SK-N-SH (cell line): Measurements from ENCODE around the gene P2RY11. TPM values are rescaled to one million over a fixed set of nuclear protein-coding genes. Genes with fewer than 3 reads are reported as not detected.

Experiments used
- CTCF ChIA-PET: fragments of 300-600, 350-600 bp; formaldehyde crosslinking; extraction: SDS; loops from one replicate; lab custom pipeline; 2021; lab: Yijun Ruan, JAX
- POLR2A ChIA-PET: fragments of 350-600 bp; sonication (Branson Sonifier 250); formaldehyde crosslinking; extraction: SDS; loops from one replicate; lab custom pipeline; 2020; ENCODE audit warnings: antibody characterized with exemption, inconsistent platforms; lab: Yijun Ruan, JAX
- DNase-seq: peaks from one replicate; pipeline ENCODE4 v3.0.0; 2012
- H2AFZ ChIP-seq: fragments of 200-600 bp; sonication (generic); 2 replicates; pipeline ENCODE4 v1.8.1; 2016; ENCODE audit warnings: antibody characterized with exemption, mild to moderate bottlenecking, low read depth
- H3F3A ChIP-seq: fragments of 200-600 bp; sonication (generic); replicated peaks from 2 replicates; pipeline ENCODE3; 2016; ENCODE audit warnings: antibody characterized with exemption, mild to moderate bottlenecking; ENCODE audit not compliant: insufficient read depth
- H3K27ac ChIP-seq, 2 experiments: fragments of 200-500 bp in 1 of 2; fragments of 200-600 bp in 1 of 2; sonication (Bioruptor generic) in 1 of 2; sonication (generic), shearing (Covaris generic) in 1 of 2; 2 replicates each; pipeline versions ENCODE4 v1.5.1 to v1.6.1; 2014 to 2016; ENCODE audit warnings: low read depth in 2 of 2, inconsistent platforms in 1 of 2, low read length in 1 of 2, mild to moderate bottlenecking in 1 of 2, mixed read lengths in 1 of 2
- H3K27me3 ChIP-seq: fragments of 200-600 bp; sonication (generic), shearing (Covaris generic); 2 replicates; pipeline ENCODE4 v1.6.1; 2016; ENCODE audit warnings: mixed run types; ENCODE audit not compliant: insufficient read depth
- H3K36me3 ChIP-seq, 2 experiments: fragments of 200-500 bp in 1 of 2; fragments of 200-600 bp in 1 of 2; sonication (Bioruptor generic) in 1 of 2; sonication (generic) in 1 of 2; replicated peaks in 1 of 2; 2 replicates each; pipeline versions ENCODE3 to v1.5.1; 2014 to 2016; ENCODE audit warnings: low read length in 1 of 2, mild to moderate bottlenecking in 1 of 2; ENCODE audit not compliant: insufficient read depth in 2 of 2, control insufficient read depth in 1 of 2
- H3K4me1 ChIP-seq, 2 experiments: fragments of 200-500 bp in 1 of 2; fragments of 200-600 bp in 1 of 2; sonication (Bioruptor generic) in 1 of 2; sonication (generic), shearing (Covaris generic) in 1 of 2; 2 replicates each; pipeline versions ENCODE4 v1.5.1 to v1.6.1; 2014 to 2016; ENCODE audit warnings: low read depth in 1 of 2, low read length in 1 of 2, mixed run types in 1 of 2; ENCODE audit not compliant: insufficient read depth in 2 of 2, control insufficient read depth in 1 of 2
- H3K4me2 ChIP-seq: fragments of 200-600 bp; sonication (generic), shearing (Covaris generic); 2 replicates; pipeline ENCODE4 v1.6.1; 2017; ENCODE audit warnings: mixed run types
- H3K4me3 ChIP-seq, 2 experiments: fragments of 200-500 bp in 1 of 2; fragments of 200-600 bp in 1 of 2; sonication (Bioruptor generic) in 1 of 2; sonication (generic), shearing (Covaris generic) in 1 of 2; 2 replicates each; pipeline versions ENCODE4 v1.5.1 to v1.8.1; 2014 to 2016; ENCODE audit warnings: low read depth in 2 of 2, inconsistent platforms in 1 of 2, low read length in 1 of 2, mild to moderate bottlenecking in 1 of 2, mixed read lengths in 1 of 2, moderate library complexity in 1 of 2
- H3K79me2 ChIP-seq: fragments of 200-600 bp; sonication (generic); 2 replicates; pipeline ENCODE4 v1.8.1; 2017; ENCODE audit warnings: mild to moderate bottlenecking; ENCODE audit not compliant: insufficient read depth
- H3K9ac ChIP-seq: fragments of 200-600 bp; sonication (generic); 2 replicates; pipeline ENCODE4 v1.6.1; 2017; ENCODE audit warnings: mixed run types
- H3K9me2 ChIP-seq: fragments of 200-600 bp; sonication (generic); 2 replicates; pipeline ENCODE4 v1.6.1; 2017; ENCODE audit warnings: mixed run types
- H3K9me3 ChIP-seq: fragments of 200-600 bp; sonication (generic); 2 replicates; pipeline ENCODE4 v1.6.1; 2017; ENCODE audit warnings: mixed run types, mild to moderate bottlenecking, moderate library complexity
- H4K20me1 ChIP-seq: fragments of 200-600 bp; sonication (generic); 2 replicates; pipeline ENCODE4 v1.6.1; 2017; ENCODE audit warnings: mild to moderate bottlenecking, mixed run types; ENCODE audit not compliant: insufficient read depth
- CHD2 ChIP-seq: fragments of 150-350 bp; IDR thresholded peaks from 2 replicates; pipeline ENCODE4 v1.6.1; 2018; ENCODE audit warnings: low read length; ENCODE audit not compliant: partially characterized antibody
- CTCF ChIP-seq: fragments of 200-600 bp; sonication (generic); IDR thresholded peaks from 2 replicates; pipeline ENCODE4 v1.6.1; 2017; ENCODE audit warnings: antibody characterized with exemption, mild to moderate bottlenecking, moderate library complexity
- GABPA ChIP-seq: IDR thresholded peaks from 2 replicates; pipeline ENCODE4 v1.4.0; 2012; ENCODE audit warnings: low read depth, mild to moderate bottlenecking
- GATA2 ChIP-seq: sonication (generic); formaldehyde crosslinking; IDR thresholded peaks from 2 replicates; pipeline ENCODE4 v1.5.0; 2020; ENCODE audit warnings: mild to moderate bottlenecking, missing genetic modification reagents
- MEF2A ChIP-seq: IDR thresholded peaks from 2 replicates; pipeline ENCODE4 v1.4.0; 2012; ENCODE audit warnings: low read depth, borderline replicate concordance
- MXI1 ChIP-seq: IDR thresholded peaks from 2 replicates; pipeline ENCODE4 v1.6.1; 2012; ENCODE audit warnings: mild to moderate bottlenecking, low read depth, low read length, improper control_type of control experiment
- NRF1 ChIP-seq: IDR thresholded peaks from 2 replicates; pipeline ENCODE4 v1.6.1; 2012; ENCODE audit warnings: low read depth, mild to moderate bottlenecking, low read length
- POLR2AphosphoS5 ChIP-seq: IDR thresholded peaks from 2 replicates; pipeline ENCODE4 v1.6.1; 2012; ENCODE audit warnings: low read depth, low read length
- RAD21 ChIP-seq: IDR thresholded peaks from 2 replicates; pipeline ENCODE4 v1.6.1; 2012; ENCODE audit warnings: mild to moderate bottlenecking, low read length
- RCOR1 ChIP-seq: fragments of 150-350 bp; IDR thresholded peaks from 2 replicates; pipeline ENCODE4 v1.6.1; 2017; ENCODE audit warnings: antibody characterized with exemption, low read length
- REST ChIP-seq: IDR thresholded peaks from 2 replicates; pipeline ENCODE4 v1.6.1; 2012; ENCODE audit warnings: mild to moderate bottlenecking, low read depth, low read length, moderate library complexity
- RFX5 ChIP-seq: IDR thresholded peaks from 2 replicates; pipeline ENCODE4 v1.6.1; 2012; ENCODE audit warnings: mild to moderate bottlenecking, improper control_type of control experiment, low read length
- SIN3A ChIP-seq: IDR thresholded peaks from 2 replicates; pipeline ENCODE4 v1.6.1; 2012; ENCODE audit warnings: low read depth, mild to moderate bottlenecking, low read length, moderate library complexity, borderline replicate concordance
- TAF1 ChIP-seq: IDR thresholded peaks from 2 replicates; pipeline ENCODE4 v1.6.1; 2012; ENCODE audit warnings: low read depth, mild to moderate bottlenecking, low read length, moderate library complexity, borderline replicate concordance
- TCF12 ChIP-seq: IDR thresholded peaks from 2 replicates; pipeline ENCODE4 v1.4.0; 2012
- USF1 ChIP-seq: IDR thresholded peaks from 2 replicates; pipeline ENCODE4 v1.4.0; 2012; ENCODE audit warnings: low read depth, borderline replicate concordance
- USF2 ChIP-seq: fragments of 150-350 bp; IDR thresholded peaks from 2 replicates; pipeline ENCODE4 v1.6.1; 2017; ENCODE audit warnings: antibody characterized with exemption, low read length, low read depth, borderline replicate concordance
- ZBTB33 ChIP-seq: IDR thresholded peaks from 2 replicates; pipeline ENCODE4 v1.4.0; 2012; ENCODE audit warnings: low read depth, borderline replicate concordance
- WGBS: methylation state at CpG from one replicate; pipeline ENCODE4 v1.1.6; 2017; ENCODE audit warnings: low lambda C conversion rate; 5-methylcytosine and 5-hydroxymethylcytosine counted together
- polyA plus RNA-seq, 3 experiments: library from polyadenylated mRNA; depleted of rRNA; stranded (reverse); fragments of >200 nt; gene quantifications; 2 replicates each; pipeline ENCODE4 v1.2.3, GENCODE V29; 2012

Gene P2RY11
- polyA plus RNA-seq, 1 of the 3 experiments (the other 2 are of a cell fraction) = 6.8 TPM

- TF ChIP-seq REST (no peak), TAF1 (no peak)
Observed at GRCh38 chr19:10069046-10069445, 42.4 kb upstream of the P2RY11 start (continued).

GRCh38 chr19:10070730-10071446 lies 40.6 kb upstream of the P2RY11 start:
- Histone ChIP-seq H3K9me2 (no peaks in the 10 kb centered on the region), H3F3A (no peaks in the 10 kb centered on the region), H3K9ac (no peak overlapping the region), H3K27me3 (peaks cover 15% of the 10 kb centered on the region; the same call in 1 of the 2 replicates), H3K9me3 (no peaks in the 10 kb centered on the region), H3K27ac (no peak overlapping the region), H3K4me2 (no peak overlapping the region), H3K79me2 (no peaks in the 10 kb centered on the region), H3K4me1 (no peaks in the 10 kb centered on the region), H2AFZ (no peak overlapping the region), H3K4me3 (no peak overlapping the region), H3K36me3 (no peaks in the 10 kb centered on the region), H4K20me1 (no peaks in the 10 kb centered on the region)
- POLR2A ChIA-PET = no interaction called here
- TF ChIP-seq MXI1 = no peak
- no peak for TF ChIP-seq CTCF
- TF ChIP-seq GATA2 = no peak
- no peak for TF ChIP-seq TCF12
- TF ChIP-seq POLR2AphosphoS5 = no peak
- no peak for TF ChIP-seq USF1
- TF ChIP-seq USF2 = no peak
- TF ChIP-seq MEF2A = no peak
- no peak for TF ChIP-seq RFX5
- TF ChIP-seq CHD2 = no peak
- no peak for TF ChIP-seq TAF1
- TF ChIP-seq ZBTB33 = no peak
- no peak for TF ChIP-seq GABPA
- no peak for TF ChIP-seq RAD21
- no peak for TF ChIP-seq RCOR1
- TF ChIP-seq NRF1 = no peak
- TF ChIP-seq SIN3A = no peak
- CTCF ChIA-PET = no interaction called here
- 40% methylated on average over 20 of the region's 22 CpGs for WGBS
- DNase-seq = no peak
